ENCODE data around the gene C3.

Gene C3

GRCh38 chr19:6730153-6730804, 9.8 kb upstream of the C3 start:
- DNase-seq: no peak

DNA sequence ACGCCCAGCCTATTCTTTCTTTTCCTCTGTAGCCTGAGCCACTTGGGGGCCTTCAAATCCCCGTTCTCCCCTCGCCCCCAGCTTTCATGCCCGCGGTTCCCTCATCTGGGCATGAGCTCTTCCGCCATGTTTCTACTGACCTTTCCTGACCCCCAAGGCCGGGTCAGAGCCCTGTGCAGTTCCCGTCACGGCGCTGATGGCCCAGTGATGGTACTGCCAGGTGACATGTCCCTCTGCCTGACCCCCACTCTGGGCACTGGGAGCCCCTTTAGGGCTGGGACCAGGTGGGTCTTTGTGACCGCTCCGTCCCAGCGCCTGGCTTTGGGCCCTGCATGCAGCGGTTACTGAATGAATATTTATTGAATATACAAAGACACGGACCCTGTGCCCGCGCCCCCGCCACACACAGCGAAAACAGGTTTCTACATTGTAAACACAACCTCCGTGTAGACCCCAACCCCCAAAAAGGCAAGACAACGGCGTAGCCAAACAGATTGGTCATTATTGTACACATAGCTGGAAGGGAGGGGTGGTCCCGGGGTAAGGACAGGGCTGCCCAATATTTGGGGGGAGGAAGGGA, 9.2 kb upstream of the C3 start:
- DNase-seq: no peak

- DNase-seq: no peak
Observed at GRCh38 chr19:6728346-6728745, 7.9 kb upstream of the C3 start.

DNA sequence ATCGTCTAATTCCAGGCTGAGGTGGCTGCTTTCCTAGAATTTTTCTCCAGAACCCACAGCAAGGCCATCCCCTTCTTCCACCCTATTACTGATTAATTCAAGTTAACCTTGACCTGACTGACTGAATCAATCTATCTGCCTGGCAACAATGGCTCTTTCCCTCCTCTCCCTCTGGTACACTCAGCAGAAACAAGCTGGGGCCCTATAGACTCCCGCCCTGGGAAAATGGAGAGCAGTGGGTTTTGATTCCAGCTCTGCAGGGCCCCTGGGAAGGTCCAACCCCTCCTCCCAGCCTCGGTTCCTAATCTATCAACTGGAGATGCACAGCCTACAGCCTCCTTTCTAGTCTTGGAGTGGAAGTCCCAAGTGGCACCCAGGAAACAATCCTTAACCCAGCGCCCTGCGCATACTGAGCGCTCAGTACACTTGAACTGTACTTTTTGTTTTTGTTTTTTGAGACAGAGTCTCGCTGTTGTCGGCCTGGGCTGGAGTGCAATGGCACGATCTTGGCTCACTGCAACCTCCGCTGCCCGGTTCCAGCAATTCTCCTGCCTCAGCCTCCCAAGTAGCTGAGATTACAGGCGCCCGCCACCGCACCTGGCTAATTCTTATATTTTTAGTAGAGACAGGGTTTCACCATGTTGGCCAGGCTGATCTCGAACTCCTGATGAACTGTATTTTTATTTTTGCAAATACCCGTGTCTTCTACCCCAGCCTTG, 5.2 kb upstream of the C3 start:
- DNase-seq: no peak

- DNase-seq: no peak
Observed at GRCh38 chr19:6724631-6725492, 4.4 kb upstream of the C3 start.

GRCh38 chr19:6723738-6724137, 3.3 kb upstream of the C3 start:
- no peak for DNase-seq

DNA sequence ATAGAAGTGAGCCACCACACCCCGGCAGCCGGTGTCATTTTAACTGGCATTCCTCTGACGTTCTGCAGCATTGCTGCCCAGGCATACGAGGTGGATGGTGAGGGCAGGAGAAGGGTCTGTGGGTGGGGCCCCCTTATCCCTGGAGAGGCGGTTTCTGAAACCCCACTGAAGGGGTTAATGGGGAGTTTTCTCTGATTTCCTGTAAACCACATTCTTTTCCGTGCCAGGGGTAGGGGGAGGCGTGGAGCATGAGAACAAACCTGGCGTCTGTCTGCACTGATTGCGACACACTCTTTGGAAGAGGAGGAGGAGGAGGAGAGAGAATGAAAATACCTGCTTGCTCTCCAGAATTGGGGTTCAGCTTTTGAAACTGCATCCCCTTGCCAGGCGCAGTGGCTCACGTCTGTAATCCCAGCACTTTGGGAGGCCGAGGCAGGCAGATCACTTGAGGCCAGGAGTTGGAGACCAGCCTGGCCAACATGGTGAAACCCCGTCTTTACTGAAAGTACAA, 2.7 kb upstream of the C3 start:
- no peak for DNase-seq

DNA sequence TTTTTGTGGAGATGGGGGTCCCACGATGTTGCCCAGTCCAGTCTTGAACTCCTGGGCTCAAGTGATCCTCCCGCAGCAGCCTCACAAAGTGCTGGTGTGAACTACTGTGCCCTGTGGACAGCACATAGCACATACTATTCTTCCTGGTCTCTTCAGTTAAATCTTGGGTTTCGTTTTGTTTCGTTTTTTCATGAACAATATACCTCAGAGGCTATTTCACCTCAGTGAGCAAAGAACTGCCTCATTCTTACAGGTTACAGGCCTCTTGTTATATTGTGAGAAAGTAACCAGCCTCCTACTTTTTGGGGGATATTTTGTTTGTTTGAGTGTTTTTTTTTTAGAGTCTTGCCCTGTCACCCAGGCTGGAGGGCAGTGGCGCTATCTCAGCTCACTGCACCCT, 1.3 kb upstream of the C3 start:
- no peak for DNase-seq

DNA sequence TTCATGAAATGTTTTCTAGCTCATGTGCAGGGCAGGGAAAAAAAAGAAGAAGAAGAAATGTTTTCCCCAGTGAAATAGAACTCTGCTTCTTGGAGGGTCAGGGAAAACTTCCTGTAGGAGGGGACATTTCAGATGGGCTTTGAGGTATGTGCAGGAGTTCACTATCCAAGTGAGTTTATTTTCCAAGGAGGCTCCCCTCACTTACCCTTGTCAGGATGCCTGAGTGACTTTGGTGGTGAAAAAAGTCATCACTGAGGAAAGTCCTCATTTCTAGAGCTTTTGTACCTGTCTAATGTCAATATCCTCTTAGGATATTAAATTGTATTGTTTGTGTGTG, 656 bp upstream of the C3 start:
- DNase-seq: no peak

DNA sequence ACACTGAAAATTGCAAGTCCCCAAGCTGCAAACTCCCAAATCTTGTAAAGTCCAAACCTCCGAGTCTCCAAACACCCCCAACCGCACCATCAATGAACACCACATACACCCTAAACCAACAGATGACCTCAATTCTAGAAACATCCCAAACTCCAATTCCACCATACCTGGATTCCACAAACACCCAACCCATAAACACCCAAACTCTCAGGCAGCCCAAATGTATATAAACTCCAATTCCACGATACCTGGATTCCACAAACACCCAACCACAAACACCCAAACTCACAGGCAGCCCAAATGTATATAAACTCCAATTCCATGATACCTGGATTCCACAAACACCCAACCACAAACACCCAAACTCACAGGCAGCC, 470 bp downstream of the C3 start:
- no peak for DNase-seq

GRCh38 chr19:6719540-6719861, 949 bp downstream of the C3 start:
- DNase-seq: no peak

- no peak for DNase-seq
Observed at GRCh38 chr19:6718741-6719539, 1.5 kb downstream of the C3 start.

DNA sequence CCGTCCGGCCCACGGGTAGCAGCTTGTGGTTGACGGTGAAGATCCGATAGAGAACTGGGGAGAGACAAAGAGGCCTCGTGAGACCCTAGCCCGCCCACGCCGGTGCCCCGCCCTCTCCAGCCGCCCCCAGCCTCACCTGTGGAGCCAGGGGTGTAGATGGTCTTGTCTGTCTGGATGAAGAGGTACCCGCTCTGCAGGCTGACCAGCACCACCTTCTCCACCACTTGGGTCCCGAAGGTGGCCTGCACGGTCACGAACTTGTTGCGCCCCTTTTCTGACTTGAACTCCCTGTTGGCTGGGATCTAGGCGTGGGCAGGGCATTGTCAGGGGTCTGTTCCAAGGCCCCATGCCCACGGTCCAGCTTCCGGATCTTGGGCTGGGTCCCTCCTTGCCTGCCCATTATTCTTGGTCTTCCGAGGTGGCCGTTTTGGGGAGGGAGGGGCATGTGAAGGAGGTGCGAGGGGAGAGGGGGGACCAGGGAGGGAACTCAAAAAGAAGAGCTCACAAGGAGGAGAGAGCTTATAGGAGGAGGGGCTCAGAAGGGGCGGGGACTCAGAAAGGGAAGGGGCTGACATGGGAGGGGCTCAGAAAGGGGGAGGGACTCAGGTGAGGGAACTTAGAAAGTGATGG, 2.2 kb downstream of the C3 start:
- no peak for DNase-seq

- DNase-seq: no peak
Observed at GRCh38 chr19:6717441-6717971, 2.9 kb downstream of the C3 start.

DNA sequence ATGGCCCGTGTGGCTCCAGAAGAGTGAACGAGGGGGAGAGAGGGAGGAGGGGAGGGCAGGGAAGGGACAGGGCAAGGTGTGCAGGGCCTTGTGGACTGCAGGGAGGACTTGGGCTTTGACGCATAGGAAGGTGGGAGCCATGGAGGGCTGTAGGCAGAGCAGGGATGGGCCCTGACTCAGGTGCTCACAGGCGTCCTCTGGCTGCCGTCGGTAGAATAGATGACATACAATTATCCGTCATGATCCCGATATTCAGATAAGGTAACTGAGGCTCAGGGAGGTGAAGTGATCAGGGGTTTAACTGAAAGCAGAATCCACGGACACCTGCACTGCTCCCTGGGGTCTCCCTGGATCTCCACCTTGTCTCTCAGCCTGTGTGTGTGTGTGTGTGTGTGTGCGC, 3.4 kb downstream of the C3 start:
- DNase-seq: no peak

DNA sequence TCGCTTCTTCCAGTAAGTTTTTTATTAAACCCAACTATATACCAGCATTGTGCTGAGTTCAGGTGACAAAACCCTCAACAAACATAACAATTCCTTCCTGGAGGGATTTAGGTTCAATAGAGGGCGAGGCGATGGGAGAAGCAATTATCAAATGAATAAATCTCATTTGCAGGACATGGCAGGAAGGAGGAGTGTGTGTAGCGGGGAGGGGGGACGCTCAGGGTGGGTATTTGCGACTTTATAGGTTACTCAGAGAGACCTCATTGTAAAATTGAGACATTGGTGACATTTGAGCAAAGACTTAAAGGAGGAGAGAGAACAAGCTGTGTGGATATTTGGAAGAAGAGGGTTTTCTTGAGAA, 3.9 kb downstream of the C3 start:
- no peak for DNase-seq

DNA sequence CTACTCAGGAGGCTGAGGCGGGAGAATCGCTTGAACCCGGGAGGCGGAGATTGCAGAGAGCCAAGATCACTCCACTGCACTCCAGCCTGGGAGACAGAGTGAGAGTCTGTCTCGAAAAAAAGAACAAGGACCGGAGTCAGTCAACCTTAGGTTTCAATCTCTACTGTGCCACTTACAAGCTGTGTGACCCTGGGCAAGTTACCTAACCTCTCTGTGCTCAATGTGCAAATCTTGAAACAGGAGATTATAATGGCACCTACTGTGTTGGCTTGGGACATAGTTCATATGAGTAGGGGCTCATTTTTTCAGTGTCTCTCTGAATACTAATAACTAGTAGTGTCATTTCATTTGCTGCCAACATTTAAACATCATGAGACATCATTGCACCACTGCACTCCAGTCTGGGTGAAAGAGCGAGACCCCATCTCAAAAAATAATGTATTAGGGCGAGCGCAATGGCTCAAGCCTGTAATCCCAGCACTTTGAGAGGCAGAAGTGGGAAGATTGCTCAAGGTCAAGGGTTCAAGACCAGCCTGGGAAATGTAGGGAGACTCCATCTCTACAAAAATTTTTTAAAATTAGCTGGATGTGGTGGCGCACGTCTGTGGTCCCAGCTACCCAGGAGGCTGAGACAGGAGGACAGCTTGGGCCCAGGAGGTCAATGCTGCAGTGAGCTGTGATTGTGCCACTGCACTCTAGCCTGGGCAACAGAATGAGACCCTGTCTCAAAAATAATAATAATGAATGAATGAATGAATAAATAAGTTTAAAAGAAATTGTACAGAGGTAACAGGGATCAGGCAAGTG, 5.5 kb downstream of the C3 start:
- no peak for DNase-seq

GRCh38 chr19:6713773-6714692, 6.4 kb downstream of the C3 start:
- DNase-seq: no peak

DNA sequence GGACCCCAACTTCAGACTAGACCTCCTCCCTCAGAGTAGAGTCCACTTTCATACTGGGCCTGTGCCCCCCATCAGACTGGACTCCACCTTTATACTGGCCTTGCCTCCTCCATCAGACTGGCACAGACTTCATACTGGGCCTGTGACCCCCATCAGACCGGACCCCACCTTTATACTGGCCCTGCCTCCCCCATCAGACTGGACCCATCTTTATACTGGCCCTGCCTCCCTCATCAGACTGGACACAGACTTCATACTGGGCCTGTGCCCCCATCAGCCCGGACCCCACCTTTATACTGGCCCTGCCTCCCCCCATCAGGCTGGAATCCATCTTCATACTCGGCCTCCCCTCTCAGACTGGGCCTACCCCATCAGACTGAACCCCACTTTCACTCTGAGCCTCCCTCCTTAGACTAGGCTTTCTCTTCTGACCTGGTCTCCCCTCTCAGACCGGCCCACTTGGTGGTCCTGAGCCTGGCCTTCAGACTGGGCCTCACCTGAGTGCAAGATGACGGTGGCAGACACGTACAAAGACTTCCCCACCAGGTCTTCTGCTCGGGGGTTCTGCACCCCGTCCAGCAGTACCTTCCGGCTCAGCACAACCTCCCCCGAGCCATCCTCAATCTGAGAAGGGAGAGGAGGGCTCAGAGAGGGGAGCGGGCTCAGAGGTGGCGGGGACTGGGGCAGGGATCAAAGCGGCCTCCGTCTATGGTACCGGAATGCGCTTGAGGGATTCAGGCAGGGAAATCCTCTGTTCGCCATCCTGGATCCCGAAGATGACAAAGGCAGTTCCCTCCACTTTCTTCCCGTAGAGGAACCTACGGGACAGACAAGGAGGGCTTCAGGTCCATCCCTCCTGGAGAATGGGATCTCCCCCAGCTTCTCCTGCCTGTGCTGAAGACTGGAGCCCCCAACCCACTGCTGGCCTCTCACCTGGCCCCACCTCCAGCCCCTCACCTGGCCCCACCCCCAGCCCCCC, 7.5 kb downstream of the C3 start:
- DNase-seq: no peak

All from SIG-M5 (cell line).